Endothelial cell of umbilical vein (primary cell): ENCODE measurements around the gene FHOD1. TPM values are rescaled to one million over a fixed set of nuclear protein-coding genes. Genes with fewer than 3 reads are reported as not detected.

Experiments used
- BruUV-seq: library from RNA; stranded (reverse); fragments of 400-500 nt; replicated peaks from 2 replicates; lab custom pipeline; 2021; lab: Mats Ljungman, UMichigan
- CTCF ChIA-PET: fragments of 300-600, 350-600 bp; sonication (Branson Sonifier 250); formaldehyde crosslinking; loops from one replicate; lab custom pipeline; 2021; ENCODE audit warnings: antibody characterized with exemption, inconsistent platforms; lab: Charles Lee
- POLR2A ChIA-PET: fragments of 300-600, 350-600 bp; sonication (Branson Sonifier 250); formaldehyde crosslinking; loops from one replicate; lab custom pipeline; 2021; ENCODE audit warnings: antibody characterized with exemption, inconsistent platforms; lab: Charles Lee
- DNase-seq: peaks from one replicate; pipeline ENCODE4 v3.0.0-alpha.2; 2011; ENCODE audit warnings: low read depth, low spot score
- FAIRE-seq: peaks from 2 replicates; lab custom pipeline; 2011; peaks lifted over from hg19 to GRCh38; lab: Jason Lieb, UNC
- H2AFZ ChIP-seq: 2 replicates; pipeline ENCODE4 v1.6.0; 2012; ENCODE audit warnings: low read depth, low read length, control low read depth, inconsistent platforms
- H3K27ac ChIP-seq: 2 replicates; pipeline ENCODE4 v1.5.1; 2011; ENCODE audit warnings: low read depth, mild to moderate bottlenecking, control low read depth, low read length, moderate library complexity; ENCODE audit not compliant: insufficient read depth
- H3K27me3 ChIP-seq, 2 experiments: 2 replicates each; pipeline versions ENCODE4 v1.6.0 to v1.6.1; 2011; ENCODE audit warnings: low read length in 2 of 2, mixed read lengths in 1 of 2; ENCODE audit not compliant: control insufficient read depth in 2 of 2, insufficient read depth in 2 of 2
- H3K36me3 ChIP-seq, 2 experiments: 2 replicates in 1 of 2; 3 replicates in 1 of 2; pipeline ENCODE4 v1.5.1; 2011; ENCODE audit warnings: low read length in 2 of 2, mild to moderate bottlenecking in 1 of 2, moderate library complexity in 1 of 2; ENCODE audit not compliant: control insufficient read depth in 2 of 2, insufficient read depth in 2 of 2; ENCODE audit errors: extremely low read depth in 1 of 2
- H3K4me1 ChIP-seq: 3 replicates; pipeline ENCODE4 v1.5.1; 2011; ENCODE audit warnings: mild to moderate bottlenecking, low read length; ENCODE audit not compliant: control insufficient read depth, insufficient read depth; ENCODE audit errors: extremely low read depth
- H3K4me2 ChIP-seq: 2 replicates; pipeline ENCODE4 v1.6.1; 2011; ENCODE audit warnings: low read length, control low read depth, mixed read lengths; ENCODE audit not compliant: insufficient read depth
- H3K4me3 ChIP-seq, 3 experiments: fragments of 200-600 bp in 1 of 3; sonication (generic), shearing (Covaris generic) in 1 of 3; replicated peaks in 1 of 3; 2 replicates each; pipeline ENCODE4 v1.5.1; 2011 to 2016; ENCODE audit warnings: control low read depth in 3 of 3, low read length in 3 of 3, mild to moderate bottlenecking in 2 of 3, inconsistent platforms in 1 of 3, low read depth in 1 of 3, moderate library complexity in 1 of 3; ENCODE audit not compliant: insufficient read depth in 1 of 3
- H3K79me2 ChIP-seq: 2 replicates; pipeline ENCODE4 v1.6.0; 2012; ENCODE audit warnings: low read length, inconsistent platforms; ENCODE audit not compliant: control insufficient read depth, insufficient read depth
- H3K9ac ChIP-seq: replicated peaks from 2 replicates; pipeline ENCODE3; 2011; ENCODE audit warnings: low read length, control low read depth; ENCODE audit not compliant: insufficient read depth; ENCODE audit errors: extremely low read depth
- H3K9me1 ChIP-seq: replicated peaks from 3 replicates; pipeline ENCODE4 v1.6.0; 2011; ENCODE audit warnings: mild to moderate bottlenecking, low read length; ENCODE audit not compliant: control insufficient read depth, insufficient read depth; ENCODE audit errors: extremely low read depth
- H3K9me3 ChIP-seq: replicated peaks from 2 replicates; pipeline ENCODE4 v1.5.1; 2012; ENCODE audit warnings: low read length, inconsistent platforms; ENCODE audit not compliant: control insufficient read depth, insufficient read depth
- H4K20me1 ChIP-seq: replicated peaks from 2 replicates; pipeline ENCODE3; 2011; ENCODE audit warnings: mild to moderate bottlenecking, low read length; ENCODE audit not compliant: control insufficient read depth, insufficient read depth; ENCODE audit errors: extremely low read depth
- CTCF ChIP-seq, 2 donors: IDR thresholded peaks; 1 replicate in 1 of 2; 2 replicates in 1 of 2; pipeline ENCODE4 v1.5.1; 2011; ENCODE audit warnings: low read length in 2 of 2, mild to moderate bottlenecking in 2 of 2, moderate library complexity in 2 of 2, control low read depth in 1 of 2, inconsistent platforms in 1 of 2, low read depth in 1 of 2; ENCODE audit not compliant: insufficient read depth in 1 of 2; ENCODE audit errors: extremely low read depth in 1 of 2
- EZH2 ChIP-seq: IDR thresholded peaks from 2 replicates; pipeline ENCODE4 v1.6.1; 2012; ENCODE audit warnings: borderline replicate concordance, low read depth, mild to moderate bottlenecking, moderate library complexity, low read length, inconsistent platforms; ENCODE audit not compliant: severe bottlenecking
- FOS ChIP-seq: IDR thresholded peaks from 2 replicates; pipeline ENCODE4 v1.6.1; 2011; ENCODE audit warnings: mild to moderate bottlenecking, low read length, moderate library complexity, borderline replicate concordance; ENCODE audit not compliant: insufficient read depth
- GATA2 ChIP-seq: IDR thresholded peaks from 2 replicates; pipeline ENCODE4 v1.7.0; 2011; ENCODE audit warnings: low read depth, mild to moderate bottlenecking, moderate library complexity, mixed read lengths, low read length; ENCODE audit not compliant: insufficient read length, insufficient read depth
- JUN ChIP-seq: IDR thresholded peaks from 2 replicates; pipeline ENCODE4 v1.6.1; 2011; ENCODE audit warnings: borderline replicate concordance, low read depth; ENCODE audit not compliant: insufficient read length, insufficient read depth
- MAX ChIP-seq: IDR thresholded peaks from 2 replicates; pipeline ENCODE4 v1.6.1; 2011; ENCODE audit not compliant: insufficient read depth, insufficient read length
- MYC ChIP-seq: IDR thresholded peaks from one replicate; pipeline ENCODE4 v1.6.1; 2011; ENCODE audit warnings: mild to moderate bottlenecking, low read depth, low read length
- POLR2A ChIP-seq: IDR thresholded peaks from 2 replicates; pipeline ENCODE4 v1.6.1; 2012; ENCODE audit warnings: low read depth, mild to moderate bottlenecking, control low read depth, low read length
- POLR2AphosphoS5 ChIP-seq: IDR thresholded peaks from 2 replicates; pipeline ENCODE4 v1.6.1; 2012; ENCODE audit warnings: low read depth, mild to moderate bottlenecking, control low read depth, low read length, moderate library complexity; ENCODE audit not compliant: insufficient read depth
- dilution Hi-C: fragments of 300-500 bp; cut with MboI; formaldehyde crosslinking; loops from one replicate; pipeline ENCODE4 v1.15.0; 2019; ENCODE audit warnings: low sequenced_read_pairs; ENCODE audit not compliant: extremely low pct_ligation_motif_present
- intact Hi-C: fragments of 100-400 bp; cut with micrococcal nuclease; formaldehyde crosslinking; loops from one replicate; pipeline ENCODE4 v1.10.0; 2022
- polyA plus RNA-seq, 4 experiments: library from polyadenylated mRNA; depleted of rRNA in 3 of 4; stranded (reverse) in 3 of 4; unstranded in 1 of 4; fragments of >200 nt; gene quantifications; 2 replicates each; pipeline versions ENCODE4 v1.2.1 to v1.2.3, GENCODE V29; 2011 to 2012; ENCODE audit warnings: missing spikeins in 1 of 4
- total RNA-seq: library from RNA; stranded (reverse); gene quantifications from 2 replicates; pipeline ENCODE4 v1.2.3, GENCODE V29; 2021

The FHOD1 gene
- total and polyA plus RNA-seq, 2 donors (not counting 3 experiments of a cell fraction or from before 2014, with no cell fraction given) = 63.6 to 124 TPM

GRCh38 chr16:67233596-67233995, 13.7 kb downstream of the FHOD1 start:
- H4K20me1 ChIP-seq = no peaks in the 10 kb centered on the region
- ChIA-PET CTCF (no interaction called here), POLR2A (no interaction called here)
- H3K4me1 ChIP-seq = no peaks in the 10 kb centered on the region
- TF ChIP-seq POLR2A (no peak), POLR2AphosphoS5 (no peak), MAX (no peak), FOS (no peak), GATA2 (no peak), EZH2 (no peak), JUN (no peak), CTCF (IDR thresholded peaks at IDR 0.05; ENCODE audit: extremely low read depth in 1 of 2, insufficient read depth in 1 of 2, low read depth in 1 of 2, low read length in 2 of 2) (no peak), MYC (no peak)
- DNase-seq (no peak), FAIRE-seq (no peak)
- no peak overlapping the region for H3K4me3 ChIP-seq
- intact Hi-C loops = no loop called here
- BruUV-seq = no TSS peak
- no peak overlapping the region for H3K4me2 ChIP-seq
- H3K27ac ChIP-seq = no peak overlapping the region
- no peaks in the 10 kb centered on the region for H3K9me3 ChIP-seq
- dilution Hi-C loops = no loop called here
- H3K27me3 ChIP-seq = no peaks in the 10 kb centered on the region
- H3K9me1 ChIP-seq = no peaks in the 10 kb centered on the region
- H3K9ac ChIP-seq = no peak overlapping the region
- no peak overlapping the region for H2AFZ ChIP-seq
- peaks cover 2% of the 10 kb centered on the region for H3K79me2 ChIP-seq
- H3K36me3 ChIP-seq = peaks cover 21 to 78% of the 10 kb centered on the region in 2 experiments
